Neutrophil (primary cell): Measurements from ENCODE around the gene TAGLN3.

Source experiments
- H3K27ac ChIP-seq: fragments of 200-600 bp; sonication (generic); 2 replicates; pipeline ENCODE4 v1.5.1; 2016; ENCODE audit warnings: mild to moderate bottlenecking, moderate library complexity
- H3K27me3 ChIP-seq: fragments of 200-600 bp; sonication (generic); 2 replicates; pipeline ENCODE4 v1.6.0; 2016; ENCODE audit warnings: mild to moderate bottlenecking
- H3K36me3 ChIP-seq: fragments of 200-600 bp; sonication (generic); 2 replicates; pipeline ENCODE4 v1.5.1; 2017
- H3K4me1 ChIP-seq, 2 experiments: fragments of 200-600 bp in 1 of 2; sonication (generic) in 1 of 2; 1 replicate in 1 of 2; 2 replicates in 1 of 2; pipeline versions ENCODE4 v1.5.1 to v1.6.1; 2013 to 2016; ENCODE audit warnings: low read depth in 1 of 2, low read length in 1 of 2, mild to moderate bottlenecking in 1 of 2, moderate library complexity in 1 of 2; ENCODE audit not compliant: control insufficient read depth in 1 of 2, insufficient read depth in 1 of 2
- H3K4me3 ChIP-seq, 2 experiments: fragments of 200-600 bp in 1 of 2; sonication (generic) in 1 of 2; 1 replicate in 1 of 2; 2 replicates in 1 of 2; pipeline ENCODE4 v1.5.1; 2013 to 2016; ENCODE audit warnings: low read depth in 1 of 2, low read length in 1 of 2, mild to moderate bottlenecking in 1 of 2, moderate library complexity in 1 of 2
- H3K9me3 ChIP-seq: fragments of 200-600 bp; sonication (generic); 2 replicates; pipeline ENCODE4 v1.5.1; 2016
- CTCF ChIP-seq: fragments of 200-600 bp; sonication (generic); IDR thresholded peaks from 2 replicates; pipeline ENCODE4 v1.5.1; 2016; ENCODE audit warnings: antibody characterized with exemption

The TAGLN3 gene

GRCh38 chr3:111963424-111963823 is 35.3 kb upstream of the TAGLN3 start:
- no peak overlapping the region for H3K4me3 ChIP-seq
- H3K27me3 ChIP-seq: no peaks in the 10 kb centered on the region
- no peaks in the 10 kb centered on the region for H3K9me3 ChIP-seq
- H3K27ac ChIP-seq: no peak overlapping the region
- H3K36me3 ChIP-seq: no peaks in the 10 kb centered on the region
- H3K4me1 ChIP-seq: no peaks in the 10 kb centered on the region
- no peak for TF ChIP-seq CTCF

GRCh38 chr3:111965484-111965883 is 33.2 kb upstream of the TAGLN3 start:
- H3K27me3 ChIP-seq: no peaks in the 10 kb centered on the region
- H3K27ac ChIP-seq: no peak overlapping the region
- H3K4me3 ChIP-seq: no peak overlapping the region
- no peaks in the 10 kb centered on the region for H3K4me1 ChIP-seq
- TF ChIP-seq CTCF: no peak
- no peaks in the 10 kb centered on the region for H3K9me3 ChIP-seq
- H3K36me3 ChIP-seq: no peaks in the 10 kb centered on the region

- Histone ChIP-seq H3K4me3 (no peak overlapping the region), H3K27me3 (no peaks in the 10 kb centered on the region), H3K9me3 (no peaks in the 10 kb centered on the region), H3K27ac (no peak overlapping the region), H3K36me3 (no peaks in the 10 kb centered on the region), H3K4me1 (no peaks in the 10 kb centered on the region)
- no peak for TF ChIP-seq CTCF
Observed at GRCh38 chr3:111967068-111967467, 31.7 kb upstream of the TAGLN3 start.

GRCh38 chr3:111967651-111968274 is 31.0 kb upstream of the TAGLN3 start:
- Histone ChIP-seq H3K9me3 (no peaks in the 10 kb centered on the region), H3K27ac (no peak overlapping the region), H3K36me3 (no peaks in the 10 kb centered on the region)

GRCh38 chr3:111968319-111969054 is 30.2 kb upstream of the TAGLN3 start:
- no peaks in the 10 kb centered on the region for H3K36me3 ChIP-seq
- no peaks in the 10 kb centered on the region for H3K9me3 ChIP-seq
- H3K27ac ChIP-seq: no peak overlapping the region
- H3K27me3 ChIP-seq: no peaks in the 10 kb centered on the region
- H3K4me1 ChIP-seq: no peaks in the 10 kb centered on the region
- no peak for TF ChIP-seq CTCF
- no peak overlapping the region for H3K4me3 ChIP-seq

More at GRCh38 chr3:111967651-111968274, 31.0 kb upstream of the TAGLN3 start:
- Histone ChIP-seq H3K4me1 (no peaks in the 10 kb centered on the region), H3K4me3 (no peak overlapping the region), H3K27me3 (no peaks in the 10 kb centered on the region)
- TF ChIP-seq CTCF: peak; percentile 69
